Activated naive CD4-positive, alpha-beta T cell treated with anti-CD3 and anti-CD28 coated beads, Interleukin-2, amount 50 U/mL, for 72 hours (primary cell): ENCODE data around the gene SPINK9. TPM values are rescaled to one million over a fixed set of nuclear protein-coding genes. Genes with fewer than 3 reads are reported as not detected.

ENCODE experiments used
- ATAC-seq, 2 donors: fragments of 150-1000 bp; cut with Tn5 transposase; 2 replicates each; pipeline ENCODE4 v1.10.0; 2021; ENCODE audit warnings: mild to moderate bottlenecking in 2 of 2, moderate library complexity in 2 of 2
- DNase-seq, 2 donors: peaks; one replicate each; pipeline ENCODE4 v3.0.0; 2021 to 2022; ENCODE audit warnings: low spot score in 2 of 2
- H3K27ac Mint-ChIP-seq, 2 donors: one replicate each; pipeline ENCODE4 v1.8.0; 2022; ENCODE audit warnings: mild to moderate bottlenecking in 2 of 2, mixed read lengths in 2 of 2
- H3K36me3 Mint-ChIP-seq, 2 donors: one replicate each; pipeline ENCODE4 v1.8.0; 2022; ENCODE audit warnings: mixed read lengths in 2 of 2
- H3K9me3 Mint-ChIP-seq, 2 donors: one replicate each; pipeline ENCODE4 v1.8.0; 2022; ENCODE audit warnings: mixed read lengths in 2 of 2
- total RNA-seq, 2 donors: library from RNA; stranded (reverse); gene quantifications; one replicate each; pipeline ENCODE4 v1.2.3, GENCODE V29; 2022

SPINK9 gene
- total RNA-seq, 2 donors from 2014 or later = not detected

DNA sequence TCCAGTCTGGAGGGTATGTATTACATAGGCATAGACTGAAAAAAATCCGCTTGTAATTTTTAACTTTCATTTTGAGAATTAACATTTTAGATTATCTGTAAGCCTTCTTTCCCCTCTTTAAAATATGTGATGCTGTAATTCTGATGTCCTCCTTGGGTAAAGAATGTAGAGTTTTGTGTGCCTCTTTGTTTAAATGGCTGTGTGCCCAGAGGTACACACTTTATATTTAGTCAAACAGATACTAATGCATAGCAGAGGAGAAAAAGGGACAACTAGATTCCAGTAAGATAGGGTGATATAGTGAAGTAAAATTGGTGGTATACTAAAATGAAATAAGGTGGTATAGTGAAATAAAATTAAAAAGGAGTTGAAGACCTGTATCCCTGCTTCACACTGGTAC lies 49.7 kb downstream of the SPINK9 start:
- Mint-ChIP-seq H3K9me3 (no peaks in the 10 kb centered on the region), H3K27ac (peak overlapping the region; percentile 93 to 98), H3K36me3 (peaks cover 17 to 45% of the 10 kb centered on the region in 2 donors)
- no peak for DNase-seq
- ATAC-seq = no peak

DNA sequence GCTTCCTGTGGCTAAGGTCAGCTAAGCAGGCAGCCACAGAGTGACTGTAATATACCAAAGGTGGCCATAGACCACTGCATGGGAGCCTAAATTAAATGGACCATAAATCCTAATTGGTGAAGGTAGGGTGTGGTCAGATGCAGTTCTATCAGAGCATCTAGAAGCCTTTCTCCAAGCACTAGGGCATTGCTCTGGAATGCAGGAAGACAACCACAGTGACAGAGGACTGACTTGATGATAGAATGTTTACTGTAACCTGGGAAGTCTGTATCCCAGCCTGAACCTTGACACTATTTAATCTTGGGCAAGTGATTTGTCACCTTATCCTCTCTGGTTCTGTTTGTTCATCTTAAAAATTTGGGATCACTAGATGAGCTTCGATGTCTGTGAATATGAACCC lies 50.7 kb downstream of the SPINK9 start:
- H3K9me3 Mint-ChIP-seq = no peaks in the 10 kb centered on the region
- ATAC-seq = no peak
- H3K27ac Mint-ChIP-seq = peak overlapping the region in 1 of 2 donors; percentile 93
- no peak for DNase-seq
- H3K36me3 Mint-ChIP-seq = peaks cover 17 to 51% of the 10 kb centered on the region in 2 donors

DNA sequence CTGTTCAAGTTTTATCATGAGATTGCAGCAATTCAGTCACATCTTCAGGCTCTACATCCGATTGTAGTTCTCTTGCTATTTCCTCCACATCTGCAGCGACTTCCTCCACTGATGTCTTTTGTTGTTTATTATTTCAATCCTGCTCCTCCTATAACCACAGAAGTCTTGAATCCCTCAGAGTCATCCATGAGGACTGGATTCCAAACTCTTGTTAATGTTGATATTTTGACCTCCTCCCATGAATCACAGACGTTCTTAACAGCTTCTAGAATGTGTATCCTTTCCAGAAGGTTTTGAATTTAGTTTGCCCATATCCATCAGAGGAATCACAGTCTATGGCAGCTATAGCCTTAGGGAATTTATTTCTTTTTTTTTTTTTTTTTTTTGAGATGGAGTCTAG lies 52.0 kb downstream of the SPINK9 start:
- DNase-seq (no peak), ATAC-seq (no peak)
- no peak overlapping the region for H3K27ac Mint-ChIP-seq
- no peaks in the 10 kb centered on the region for H3K9me3 Mint-ChIP-seq
- H3K36me3 Mint-ChIP-seq = peaks cover 17 to 52% of the 10 kb centered on the region in 2 donors

DNA sequence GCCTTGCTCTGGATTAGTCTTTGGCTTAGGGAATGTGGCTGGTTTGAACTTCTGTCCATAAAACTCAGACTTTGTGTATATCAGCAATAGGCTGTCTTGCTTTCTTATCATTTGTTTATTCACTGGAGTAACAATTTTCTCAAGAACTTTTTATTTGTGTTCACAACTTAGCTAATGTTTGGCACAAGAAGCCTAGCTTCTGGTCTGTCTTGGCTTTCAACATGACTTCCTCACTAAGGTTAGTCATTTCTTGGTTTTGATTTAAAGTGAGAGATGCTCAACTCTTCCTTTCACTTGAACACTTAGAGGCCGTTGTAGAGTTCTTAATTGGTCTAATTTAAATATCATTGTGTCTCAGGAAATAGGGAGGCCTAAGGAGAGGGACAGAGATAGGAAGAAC lies 53.3 kb downstream of the SPINK9 start:
- peak overlapping the region; percentile 83 to 92 for H3K27ac Mint-ChIP-seq
- DNase-seq (no peak), ATAC-seq (peak; percentile 42 to 73)
- H3K36me3 Mint-ChIP-seq = peaks cover 13 to 50% of the 10 kb centered on the region in 2 donors
- no peaks in the 10 kb centered on the region for H3K9me3 Mint-ChIP-seq

Other genes starting within 250 kb of the SPINK9 start
- not detected for gene SPINK14, start 167.0 kb upstream of the SPINK9 start, total RNA-seq
- gene SPINK6, start 132.5 kb upstream of the SPINK9 start, total RNA-seq = not detected
- gene MARCOL, start 97.0 kb upstream of the SPINK9 start, total RNA-seq = not detected
- not detected for gene SPINK13, start 66.8 kb upstream of the SPINK9 start, total RNA-seq
- gene SPINK7, start 23.1 kb upstream of the SPINK9 start, total RNA-seq = not detected
- gene FBXO38, start 48.4 kb downstream of the SPINK9 start, total RNA-seq = 10 to 100 TPM; 48.7 to 60.3 TPM